ENCODE measurements around the gene TSHZ3.

Gene TSHZ3

GRCh38 chr19:31303262-31303815, 45.9 kb downstream of the TSHZ3 start:
- Histone ChIP-seq H3K9ac (ENCODE audit: low read depth, low read length, poor library complexity, severe bottlenecking) (no peak overlapping the region), H4K20me1 (ENCODE audit: insufficient read depth, low read length, poor library complexity, severe bottlenecking) (no peaks in the 10 kb centered on the region), H3F3A (ENCODE audit: low read depth) (no peaks in the 10 kb centered on the region), H3K27me3 (ENCODE audit: insufficient read depth, low read length, poor library complexity, severe bottlenecking) (no peaks in the 10 kb centered on the region), H3K79me2 (ENCODE audit: insufficient read depth, low read length) (no peaks in the 10 kb centered on the region), H3K4me3 (ENCODE audit: low read length, poor library complexity, severe bottlenecking) (no peak overlapping the region), H3K9me2 (replicated peaks; ENCODE audit: low read depth, low read length) (no peaks in the 10 kb centered on the region), H3K36me3 (ENCODE audit: insufficient read depth, low read length) (no peaks in the 10 kb centered on the region), H3K4me2 (ENCODE audit: low read depth, low read length, poor library complexity, severe bottlenecking) (no peak overlapping the region), H3K9me3 (ENCODE audit: insufficient read depth, low read depth, low read length) (no peaks in the 10 kb centered on the region), H2AFZ (ENCODE audit: low read length) (no peak overlapping the region), H3K4me1 (ENCODE audit: insufficient read depth, low read length, poor library complexity, severe bottlenecking) (no peaks in the 10 kb centered on the region)
- TF ChIP-seq EZH2phosphoT487 (IDR thresholded peaks at IDR 0.05; ENCODE audit: borderline replicate concordance): no peak
- no peak for TF ChIP-seq CTCF (conservative IDR thresholded peaks at IDR 0.05; ENCODE audit: low read length)

GRCh38 chr19:31301306-31301980, 47.8 kb downstream of the TSHZ3 start:
- no peaks in the 10 kb centered on the region for H3K9me3 ChIP-seq (ENCODE audit: insufficient read depth, low read depth, low read length)
- TF ChIP-seq CTCF (conservative IDR thresholded peaks at IDR 0.05; ENCODE audit: low read length) (no peak), EZH2phosphoT487 (IDR thresholded peaks at IDR 0.05; ENCODE audit: borderline replicate concordance) (no peak)
- H3K36me3 ChIP-seq (ENCODE audit: insufficient read depth, low read length): no peaks in the 10 kb centered on the region

GRCh38 chr19:31300422-31300821, 48.8 kb downstream of the TSHZ3 start:
- Histone ChIP-seq H2AFZ (ENCODE audit: low read length) (no peak overlapping the region), H3K9me3 (ENCODE audit: insufficient read depth, low read depth, low read length) (no peaks in the 10 kb centered on the region), H3K36me3 (ENCODE audit: insufficient read depth, low read length) (no peaks in the 10 kb centered on the region), H3F3A (ENCODE audit: low read depth) (no peaks in the 10 kb centered on the region), H4K20me1 (ENCODE audit: insufficient read depth, low read length, poor library complexity, severe bottlenecking) (no peaks in the 10 kb centered on the region), H3K79me2 (ENCODE audit: insufficient read depth, low read length) (no peaks in the 10 kb centered on the region), H3K27me3 (ENCODE audit: insufficient read depth, low read length, poor library complexity, severe bottlenecking) (no peaks in the 10 kb centered on the region), H3K9me2 (replicated peaks; ENCODE audit: low read depth, low read length) (no peaks in the 10 kb centered on the region), H3K4me3 (ENCODE audit: low read length, poor library complexity, severe bottlenecking) (no peak overlapping the region), H3K9ac (ENCODE audit: low read depth, low read length, poor library complexity, severe bottlenecking) (no peak overlapping the region), H3K4me1 (ENCODE audit: insufficient read depth, low read length, poor library complexity, severe bottlenecking) (no peaks in the 10 kb centered on the region), H3K4me2 (ENCODE audit: low read depth, low read length, poor library complexity, severe bottlenecking) (no peak overlapping the region)
- TF ChIP-seq EZH2phosphoT487 (IDR thresholded peaks at IDR 0.05; ENCODE audit: borderline replicate concordance) (no peak), CTCF (conservative IDR thresholded peaks at IDR 0.05; ENCODE audit: low read length) (no peak)

More at GRCh38 chr19:31301306-31301980, 47.8 kb downstream of the TSHZ3 start:
- Histone ChIP-seq H2AFZ (ENCODE audit: low read length) (no peak overlapping the region), H3K4me1 (ENCODE audit: insufficient read depth, low read length, poor library complexity, severe bottlenecking) (no peaks in the 10 kb centered on the region), H3K4me2 (ENCODE audit: low read depth, low read length, poor library complexity, severe bottlenecking) (no peak overlapping the region), H3K27me3 (ENCODE audit: insufficient read depth, low read length, poor library complexity, severe bottlenecking) (no peaks in the 10 kb centered on the region), H3K79me2 (ENCODE audit: insufficient read depth, low read length) (no peaks in the 10 kb centered on the region), H3K9me2 (replicated peaks; ENCODE audit: low read depth, low read length) (no peaks in the 10 kb centered on the region), H3F3A (ENCODE audit: low read depth) (no peaks in the 10 kb centered on the region), H4K20me1 (ENCODE audit: insufficient read depth, low read length, poor library complexity, severe bottlenecking) (no peaks in the 10 kb centered on the region), H3K9ac (ENCODE audit: low read depth, low read length, poor library complexity, severe bottlenecking) (no peak overlapping the region), H3K4me3 (ENCODE audit: low read length, poor library complexity, severe bottlenecking) (no peak overlapping the region)

Data from Loucy (cell line).